ENCODE data around the gene CST3.

GRCh38 chr20:23659989-23660837 lies 22.5 kb upstream of the CST3 start:
- no peak for TF ChIP-seq CTCF (IDR thresholded peaks at IDR 0.05)
- TF ChIP-seq POLR2A (IDR thresholded peaks at IDR 0.05): no peak
- TF ChIP-seq EP300 (IDR thresholded peaks at IDR 0.05): no peak
